Endothelial cell of umbilical vein (primary cell): ENCODE data around the gene IQCN.

Experiments used
- EZH2 ChIP-seq: IDR thresholded peaks from 2 replicates; pipeline ENCODE4 v1.6.1; 2012; ENCODE audit warnings: borderline replicate concordance, low read depth, mild to moderate bottlenecking, moderate library complexity, low read length, inconsistent platforms; ENCODE audit not compliant: severe bottlenecking
- JUN ChIP-seq: IDR thresholded peaks from 2 replicates; pipeline ENCODE4 v1.6.1; 2011; ENCODE audit warnings: borderline replicate concordance, low read depth; ENCODE audit not compliant: insufficient read length, insufficient read depth
- POLR2A ChIP-seq: IDR thresholded peaks from 2 replicates; pipeline ENCODE4 v1.6.1; 2012; ENCODE audit warnings: low read depth, mild to moderate bottlenecking, control low read depth, low read length
- POLR2AphosphoS5 ChIP-seq: IDR thresholded peaks from 2 replicates; pipeline ENCODE4 v1.6.1; 2012; ENCODE audit warnings: low read depth, mild to moderate bottlenecking, control low read depth, low read length, moderate library complexity; ENCODE audit not compliant: insufficient read depth
- TF ChIP-seq, protein P1 (sequence below), 2 donors: IDR thresholded peaks; 1 replicate in 1 of 2; 2 replicates in 1 of 2; pipeline ENCODE4 v1.5.1; 2011; ENCODE audit warnings: low read length in 2 of 2, mild to moderate bottlenecking in 2 of 2, moderate library complexity in 2 of 2, control low read depth in 1 of 2, inconsistent platforms in 1 of 2, low read depth in 1 of 2; ENCODE audit not compliant: insufficient read depth in 1 of 2; ENCODE audit errors: extremely low read depth in 1 of 2
- TF ChIP-seq, protein P2 (sequence below): IDR thresholded peaks from 2 replicates; pipeline ENCODE4 v1.6.1; 2011; ENCODE audit not compliant: insufficient read depth, insufficient read length

DNA sequence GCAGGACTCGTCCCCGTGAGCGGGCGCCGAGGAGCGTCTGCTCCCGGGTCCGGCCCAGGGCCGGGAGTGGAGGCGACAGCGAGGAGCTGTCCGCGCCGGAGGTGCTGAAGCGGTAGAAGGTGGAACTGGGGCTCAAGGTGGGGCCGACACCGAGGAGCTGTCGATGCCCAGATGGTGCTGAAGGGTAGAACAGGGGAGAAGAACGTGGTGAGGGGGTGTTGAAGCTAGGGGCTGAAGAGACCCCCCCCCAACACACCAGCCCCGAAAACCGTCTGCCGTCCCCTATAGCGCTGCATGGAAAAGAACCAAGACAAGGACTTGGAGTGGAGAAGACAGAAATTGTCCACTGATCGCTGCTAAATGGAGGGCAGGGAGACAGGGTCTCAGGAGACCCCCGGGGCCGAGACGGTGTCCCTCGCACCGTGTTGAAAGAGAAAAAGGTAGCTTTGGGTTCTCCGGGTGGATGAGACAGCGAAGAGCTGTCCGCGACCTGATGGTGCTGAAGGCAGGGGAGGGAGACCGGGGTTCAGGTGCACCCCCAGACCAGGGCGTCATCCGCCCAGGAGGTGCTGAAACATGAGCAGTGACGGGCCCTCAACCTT is 40.9 kb downstream of the IQCN start:
- TF ChIP-seq POLR2A (no peak), JUN (no peak), POLR2AphosphoS5 (no peak), EZH2 (no peak)
- TF ChIP-seq, protein P1, sequence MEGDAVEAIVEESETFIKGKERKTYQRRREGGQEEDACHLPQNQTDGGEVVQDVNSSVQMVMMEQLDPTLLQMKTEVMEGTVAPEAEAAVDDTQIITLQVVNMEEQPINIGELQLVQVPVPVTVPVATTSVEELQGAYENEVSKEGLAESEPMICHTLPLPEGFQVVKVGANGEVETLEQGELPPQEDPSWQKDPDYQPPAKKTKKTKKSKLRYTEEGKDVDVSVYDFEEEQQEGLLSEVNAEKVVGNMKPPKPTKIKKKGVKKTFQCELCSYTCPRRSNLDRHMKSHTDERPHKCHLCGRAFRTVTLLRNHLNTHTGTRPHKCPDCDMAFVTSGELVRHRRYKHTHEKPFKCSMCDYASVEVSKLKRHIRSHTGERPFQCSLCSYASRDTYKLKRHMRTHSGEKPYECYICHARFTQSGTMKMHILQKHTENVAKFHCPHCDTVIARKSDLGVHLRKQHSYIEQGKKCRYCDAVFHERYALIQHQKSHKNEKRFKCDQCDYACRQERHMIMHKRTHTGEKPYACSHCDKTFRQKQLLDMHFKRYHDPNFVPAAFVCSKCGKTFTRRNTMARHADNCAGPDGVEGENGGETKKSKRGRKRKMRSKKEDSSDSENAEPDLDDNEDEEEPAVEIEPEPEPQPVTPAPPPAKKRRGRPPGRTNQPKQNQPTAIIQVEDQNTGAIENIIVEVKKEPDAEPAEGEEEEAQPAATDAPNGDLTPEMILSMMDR (IDR thresholded peaks at IDR 0.05; ENCODE audit: extremely low read depth in 1 of 2, insufficient read depth in 1 of 2, low read depth in 1 of 2, low read length in 2 of 2), result no peak
- TF ChIP-seq, protein P2, sequence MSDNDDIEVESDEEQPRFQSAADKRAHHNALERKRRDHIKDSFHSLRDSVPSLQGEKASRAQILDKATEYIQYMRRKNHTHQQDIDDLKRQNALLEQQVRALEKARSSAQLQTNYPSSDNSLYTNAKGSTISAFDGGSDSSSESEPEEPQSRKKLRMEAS, result no peak
